HG03558 (cell line): ENCODE measurements around the gene SMARCD2.
"Not testable (repeated sequence)": the region's sequence is repeated elsewhere in the genome, so short reads cannot be mapped to it uniquely, and the experiment has no call there.

Experiments used
- ATAC-seq: cut with Tn5 transposase; IDR thresholded peaks from one replicate; pipeline ENCODE4 v1.9.1; 2021; ENCODE audit warnings: moderate number of reproducible peaks; ENCODE audit not compliant: unreplicated experiment; ENCODE audit errors: extremely low read depth

SMARCD2 gene

GRCh38 chr17:63842540-63843386 is at the start of gene SMARCD2:
SMARCD2 (minus strand) TSS chr17:63842685; CDS start chr17:63842674, 11 bp downstream.
- peak; percentile 49 for ATAC-seq

DNA sequence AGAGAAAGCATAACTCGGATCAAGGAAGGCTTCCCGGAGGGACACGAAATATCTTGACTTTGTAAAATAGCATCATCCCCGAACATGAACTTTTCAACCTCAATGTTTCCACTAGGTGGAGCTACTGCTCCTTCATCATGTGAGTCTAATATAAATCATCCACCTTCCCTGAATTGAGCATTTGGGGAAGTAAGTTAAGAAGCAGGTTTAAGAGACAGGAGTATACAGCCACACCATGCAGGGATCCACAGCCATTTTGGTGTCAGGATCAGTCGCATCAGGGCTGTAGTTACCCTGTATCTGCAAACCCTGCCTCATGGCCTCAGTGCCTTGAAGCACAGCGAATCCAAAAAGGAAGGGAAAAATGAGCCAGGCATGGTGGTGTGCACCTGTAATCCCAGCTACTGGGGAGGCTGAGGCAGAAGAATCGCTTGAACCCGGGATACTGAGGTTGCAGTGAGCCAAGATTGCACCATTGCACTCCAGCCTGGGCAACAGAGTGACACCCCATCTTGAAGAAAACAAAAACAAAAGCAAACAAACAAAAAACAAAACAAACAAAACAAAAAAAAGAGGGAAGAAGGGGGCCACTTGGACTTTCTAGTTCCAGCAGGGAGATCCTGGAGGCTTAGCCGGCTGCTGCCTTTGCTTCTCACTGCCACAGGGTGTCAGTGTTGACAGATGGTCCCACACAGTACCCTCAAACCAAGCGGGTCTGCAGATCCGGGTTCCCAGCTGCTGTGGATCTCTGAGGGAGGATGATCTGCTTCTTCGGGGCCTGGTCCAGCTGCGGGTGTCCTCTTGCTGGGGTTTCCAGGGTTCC is 46.8 kb upstream of the SMARCD2 start:
- ATAC-seq = not testable (repeated sequence)

DNA sequence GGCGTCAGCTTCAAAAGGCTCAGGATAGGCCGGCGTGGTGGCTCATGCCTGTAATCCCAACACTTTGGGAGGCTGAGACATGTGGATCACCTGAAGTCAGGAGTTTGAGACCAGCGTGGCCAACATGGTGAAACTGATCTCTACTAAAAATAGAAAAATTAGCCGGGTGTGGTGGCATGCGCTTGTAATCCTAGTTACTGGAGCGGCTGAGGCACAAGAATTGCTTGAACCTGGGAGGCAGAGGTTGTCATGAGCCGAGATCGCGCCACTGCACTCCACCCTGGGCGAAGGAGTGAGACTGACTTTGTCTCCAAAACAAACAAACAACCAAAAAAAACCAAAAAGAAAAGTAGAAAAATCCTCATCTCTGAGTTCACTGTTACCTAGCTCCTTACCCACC is 42.6 kb upstream of the SMARCD2 start:
- ATAC-seq = not testable (repeated sequence)

GRCh38 chr17:63882626-63883126 is 40.2 kb upstream of the SMARCD2 start:
- ATAC-seq = not testable (repeated sequence)

DNA sequence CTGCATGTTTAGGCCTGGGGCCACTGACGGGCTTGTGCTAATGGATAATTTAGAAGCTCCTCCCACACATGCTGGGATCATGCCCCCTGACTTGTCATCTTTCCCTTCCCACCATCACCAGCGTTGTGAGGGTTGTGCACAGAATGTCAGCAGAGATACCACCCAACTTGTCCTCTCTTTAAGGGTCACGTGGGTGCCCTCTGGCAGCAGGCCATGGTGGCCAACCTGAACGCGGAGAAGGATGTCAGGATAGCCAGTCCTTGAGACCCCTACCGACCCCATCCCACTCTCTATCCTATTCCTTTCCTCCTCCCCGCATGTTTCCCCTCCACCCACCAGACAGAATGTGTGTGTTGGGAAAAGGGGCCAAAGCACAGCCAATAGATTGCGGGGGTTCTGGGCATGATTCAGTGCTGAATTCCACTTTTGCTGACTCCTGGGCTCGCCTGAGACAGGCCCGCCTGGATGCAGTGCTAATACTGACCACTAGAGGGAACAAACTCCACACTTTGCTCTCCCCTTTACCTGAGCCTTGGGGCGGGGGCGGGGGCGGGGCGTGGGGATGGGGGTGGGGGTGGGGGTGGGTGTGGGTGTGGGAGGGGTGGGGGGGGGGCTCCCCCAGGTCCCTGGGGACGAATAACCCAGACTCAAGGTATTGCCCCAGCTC is 39.6 kb upstream of the SMARCD2 start, which contains the start of gene GH2:
TSS of gene GH2 (minus strand) at position 10 of the 667 bp plus-strand sequence. CDS start 143 bp downstream, outside the sequence.
- ATAC-seq = no peak

- not testable (repeated sequence) for ATAC-seq
Measured at GRCh38 chr17:63881337-63881736, 38.9 kb upstream of the SMARCD2 start.

- ATAC-seq = no peak
Measured at GRCh38 chr17:63880706-63881105, 38.2 kb upstream of the SMARCD2 start.

DNA sequence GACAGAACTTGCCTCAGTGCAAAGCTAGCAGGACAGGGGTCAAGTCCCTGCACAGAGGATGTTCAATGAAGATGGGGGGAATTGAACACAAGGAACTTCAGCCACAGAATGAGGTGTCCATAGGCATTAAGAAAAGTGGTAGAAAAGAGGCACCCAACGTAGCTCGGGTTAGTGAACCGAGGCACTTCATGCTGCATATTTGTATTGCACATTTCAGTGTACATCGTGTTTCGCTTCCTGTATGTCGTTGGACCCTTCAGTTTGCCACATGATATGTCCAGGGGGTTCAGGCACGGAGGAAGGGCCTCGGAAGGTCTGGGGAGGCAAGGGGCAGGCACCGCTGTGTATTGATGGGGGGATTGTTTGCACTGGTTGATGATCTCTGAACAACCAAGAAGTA is 35.9 kb upstream of the SMARCD2 start:
- ATAC-seq = not testable (repeated sequence)

- not testable (repeated sequence) for ATAC-seq
Measured at GRCh38 chr17:63874693-63875092, 32.2 kb upstream of the SMARCD2 start.

DNA sequence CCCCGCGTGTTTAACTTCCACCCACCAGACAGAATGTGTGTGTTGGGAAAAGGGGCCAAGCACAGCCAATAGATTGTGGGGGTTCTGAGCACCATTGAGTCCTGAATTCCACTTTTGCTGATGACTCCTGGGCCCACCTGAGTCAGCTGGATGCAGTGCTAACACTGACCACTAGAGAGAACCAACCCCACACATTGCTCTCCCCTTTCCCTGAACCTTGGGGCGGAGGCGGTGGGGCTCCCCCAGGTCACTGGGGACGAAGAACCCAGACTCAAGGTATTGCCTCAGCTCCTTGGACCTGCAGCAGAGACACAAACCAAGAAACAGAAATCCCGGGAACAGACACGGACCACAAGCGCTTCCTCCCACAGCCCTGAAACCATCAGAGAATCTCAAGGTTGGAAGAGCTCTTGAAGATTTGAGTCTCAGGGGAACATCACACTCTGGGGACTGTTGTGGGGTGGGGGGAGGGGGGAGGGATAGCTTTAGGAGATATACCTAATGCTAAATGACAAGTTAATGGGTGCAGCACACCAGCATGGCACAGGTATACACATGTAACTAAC is 31.7 kb upstream of the SMARCD2 start:
- ATAC-seq = not testable (repeated sequence)

DNA sequence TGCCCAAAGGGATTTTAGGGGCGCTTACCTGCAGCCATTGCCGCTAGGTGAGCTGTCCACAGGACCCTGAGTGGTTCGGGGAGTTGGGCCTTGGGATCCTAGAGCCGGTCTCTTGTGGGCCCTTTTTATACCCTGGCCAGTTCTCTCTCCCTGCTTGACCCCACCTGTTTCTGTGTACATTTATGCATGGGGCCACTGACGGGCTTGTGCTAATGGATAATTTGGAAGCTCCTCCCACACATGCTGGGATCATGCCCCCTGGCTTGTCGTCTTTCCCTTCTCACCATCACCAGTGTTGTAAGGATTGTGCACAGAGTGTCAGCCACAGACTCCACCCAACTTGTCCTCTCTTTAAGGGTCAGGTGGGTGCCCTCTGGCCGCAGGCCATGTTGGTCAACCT is 31.1 kb upstream of the SMARCD2 start, which contains the start of gene CSH2:
TSS of gene CSH2 (minus strand) at position 101 of the 400 bp plus-strand sequence. CDS start at position 38, 63 bp downstream.
- ATAC-seq = not testable (repeated sequence)

- ATAC-seq = not testable (repeated sequence)
Measured at GRCh38 chr17:63871646-63872365, 29.3 kb upstream of the SMARCD2 start.

DNA sequence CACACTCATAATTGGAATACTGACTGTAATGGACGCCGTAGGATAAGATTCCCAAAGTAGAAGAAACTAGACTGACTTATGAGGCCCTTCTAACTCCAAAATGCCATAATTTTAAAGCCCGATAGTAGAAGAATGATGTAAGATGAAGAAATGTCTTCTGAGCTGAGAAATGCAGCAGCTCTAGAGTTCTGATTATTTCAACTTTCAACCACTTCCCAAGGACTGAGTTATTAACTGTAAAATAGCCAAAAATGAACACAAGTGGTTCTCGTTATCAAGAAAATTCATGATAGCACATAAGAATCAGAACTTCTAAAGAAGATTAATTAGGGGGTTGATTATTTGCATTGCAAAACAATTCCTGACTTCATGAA is 27.8 kb upstream of the SMARCD2 start:
- not testable (repeated sequence) for ATAC-seq

DNA sequence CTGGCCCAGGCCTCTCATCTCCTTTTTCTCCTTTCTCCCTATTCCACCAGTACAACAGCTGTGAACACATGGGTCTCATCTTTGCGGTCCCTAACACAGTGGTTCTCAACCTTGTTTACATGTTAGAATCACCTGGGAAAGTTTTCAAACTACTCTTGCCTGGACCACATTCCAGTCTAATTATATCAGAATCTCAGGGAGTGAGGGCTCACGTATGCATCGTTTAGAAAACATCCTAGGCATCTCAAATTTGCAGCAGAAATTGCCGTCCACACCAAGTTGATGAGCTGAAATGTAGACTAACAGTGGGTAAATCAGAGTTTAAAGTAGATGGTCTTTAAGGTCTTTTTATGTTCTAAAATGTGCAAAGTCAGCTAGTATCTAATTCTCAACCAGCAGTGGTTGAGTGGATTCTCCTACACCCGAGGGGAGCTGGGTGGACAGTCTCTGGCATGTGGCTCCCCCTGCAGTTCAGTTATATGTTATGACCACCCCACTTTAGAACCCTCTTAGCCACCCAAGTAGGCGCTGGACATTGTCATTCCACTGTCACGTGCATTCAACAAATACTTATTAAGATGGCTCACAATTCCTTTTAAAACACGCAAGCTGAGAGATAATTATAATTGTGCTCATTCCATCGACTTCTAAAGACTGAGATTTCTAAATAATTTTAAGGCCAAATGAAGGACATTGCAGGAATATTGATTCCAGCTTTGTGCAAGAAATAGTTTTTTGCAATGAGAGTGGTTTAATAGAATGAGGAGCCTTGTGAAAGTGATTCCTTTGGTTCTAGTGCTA is 27.2 kb upstream of the SMARCD2 start:
- ATAC-seq = not testable (repeated sequence)

- not testable (repeated sequence) for ATAC-seq
Measured at GRCh38 chr17:63866625-63867024, 24.1 kb upstream of the SMARCD2 start.

- no peak for ATAC-seq
Measured at GRCh38 chr17:63859257-63859656, 16.8 kb upstream of the SMARCD2 start.

DNA sequence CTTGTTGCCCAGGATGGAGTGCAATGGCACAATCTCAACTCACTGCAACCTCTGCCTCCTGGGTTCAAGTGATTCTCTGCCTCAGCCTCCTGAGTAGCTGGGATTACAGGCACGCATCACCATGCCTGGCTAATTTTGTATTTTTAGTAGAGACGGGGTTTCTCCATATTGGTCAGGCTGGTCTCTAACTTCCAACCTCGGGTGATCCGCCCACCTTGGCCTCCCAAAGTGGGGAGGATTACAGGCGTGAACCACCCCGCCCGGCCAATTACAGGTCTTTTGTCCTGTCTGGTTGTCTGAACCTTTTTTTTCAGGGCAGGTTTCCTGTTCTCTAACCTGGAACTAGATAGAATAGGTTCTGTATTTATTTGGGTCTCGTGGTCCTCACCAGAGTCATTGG is 13.9 kb upstream of the SMARCD2 start:
- ATAC-seq = not testable (repeated sequence)

GRCh38 chr17:63855185-63855584 is 12.7 kb upstream of the SMARCD2 start:
- ATAC-seq = no peak
